MM.1S (cell line): ENCODE results near the gene TBC1D5.

Source experiments
- EZH2phosphoT487 ChIP-seq: fragments of 300-600 bp; sonication (generic); IDR thresholded peaks from 2 replicates; pipeline ENCODE4 v1.6.1; 2018; ENCODE audit warnings: antibody characterized with exemption, low read length
- TF ChIP-seq, protein P1 (sequence below): fragments of 300-600 bp; sonication (generic); IDR thresholded peaks from 2 replicates; pipeline ENCODE4 v1.5.1; 2016; ENCODE audit warnings: antibody characterized with exemption, low read length, mixed read lengths

DNA sequence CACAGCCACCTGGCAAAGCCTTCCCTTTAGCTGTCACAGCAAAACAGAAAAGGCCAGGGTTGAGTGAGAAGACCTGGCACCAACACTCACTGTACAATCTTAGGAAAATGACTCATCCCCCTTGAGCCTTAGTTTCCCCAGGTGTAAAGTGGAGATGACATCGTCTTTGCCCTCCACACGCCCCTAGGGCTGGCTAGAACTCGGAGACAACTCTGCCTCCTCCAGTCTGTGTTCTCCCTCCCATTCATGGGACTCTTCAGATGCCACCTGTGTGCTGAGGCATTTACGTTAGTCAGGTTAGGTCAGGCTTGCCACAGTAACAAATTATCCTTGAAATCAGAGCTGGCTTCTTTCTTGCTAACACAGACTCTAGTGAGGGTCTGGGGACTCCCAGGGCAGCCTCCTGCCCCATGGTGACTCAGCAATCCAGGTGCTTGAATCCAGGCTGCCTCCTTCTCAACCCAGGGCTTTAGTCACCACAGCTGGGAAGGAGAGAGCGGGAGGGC, 605.1 kb downstream of the TBC1D5 start:
- TF ChIP-seq, protein P1, sequence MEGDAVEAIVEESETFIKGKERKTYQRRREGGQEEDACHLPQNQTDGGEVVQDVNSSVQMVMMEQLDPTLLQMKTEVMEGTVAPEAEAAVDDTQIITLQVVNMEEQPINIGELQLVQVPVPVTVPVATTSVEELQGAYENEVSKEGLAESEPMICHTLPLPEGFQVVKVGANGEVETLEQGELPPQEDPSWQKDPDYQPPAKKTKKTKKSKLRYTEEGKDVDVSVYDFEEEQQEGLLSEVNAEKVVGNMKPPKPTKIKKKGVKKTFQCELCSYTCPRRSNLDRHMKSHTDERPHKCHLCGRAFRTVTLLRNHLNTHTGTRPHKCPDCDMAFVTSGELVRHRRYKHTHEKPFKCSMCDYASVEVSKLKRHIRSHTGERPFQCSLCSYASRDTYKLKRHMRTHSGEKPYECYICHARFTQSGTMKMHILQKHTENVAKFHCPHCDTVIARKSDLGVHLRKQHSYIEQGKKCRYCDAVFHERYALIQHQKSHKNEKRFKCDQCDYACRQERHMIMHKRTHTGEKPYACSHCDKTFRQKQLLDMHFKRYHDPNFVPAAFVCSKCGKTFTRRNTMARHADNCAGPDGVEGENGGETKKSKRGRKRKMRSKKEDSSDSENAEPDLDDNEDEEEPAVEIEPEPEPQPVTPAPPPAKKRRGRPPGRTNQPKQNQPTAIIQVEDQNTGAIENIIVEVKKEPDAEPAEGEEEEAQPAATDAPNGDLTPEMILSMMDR: no peak
- TF ChIP-seq EZH2phosphoT487: no peak
